ENCODE data around the gene ZNF140. TPM values are rescaled to one million over a fixed set of nuclear protein-coding genes. Genes with fewer than 3 reads are reported as not detected.

The ZNF140 gene
- total RNA-seq, 2 donors from 2014 or later = 7.1 to 17.1 TPM

Other genes with a start within 250 kb of the ZNF140 start
- 100 to 1,000 TPM; 121 to 155 TPM for gene CHFR, start 193.3 kb upstream of the ZNF140 start, total RNA-seq
- 1 to 10 TPM; 6.7 to 7.5 TPM for gene ZNF605, start 124.6 kb upstream of the ZNF140 start, total RNA-seq
- 10 to 100 TPM; 24.1 to 27.3 TPM for gene ZNF26, start 94.6 kb upstream of the ZNF140 start, total RNA-seq
- gene ZNF84, start 43.4 kb upstream of the ZNF140 start, total RNA-seq = 10 to 100 TPM; 16.8 to 17.6 TPM
- gene ZNF891, start 49.4 kb downstream of the ZNF140 start, total RNA-seq = 1 to 10 TPM; 1.4 to 1.7 TPM
- gene ZNF10, start 49.7 kb downstream of the ZNF140 start, total RNA-seq = 1 to 10 TPM; 2.3 to 3.9 TPM
- gene ZNF268, start 100.6 kb downstream of the ZNF140 start, total RNA-seq = 10 to 100 TPM; 18.9 to 23.5 TPM
- gene ANHX, start 155.0 kb downstream of the ZNF140 start, total RNA-seq = not detected

All from natural killer cell treated with Interleukin-12 subunit alpha and Interleukin-12 subunit beta and Interleukin-15 and Interleukin-18, amount 100 ng/mL, for 72 hours (primary cell).